A673 (cell line): ENCODE data around the gene DENND1A.

ENCODE experiments used
- EZH2 ChIP-seq: fragments of 200-600 bp; sonication (generic); IDR thresholded peaks from 2 replicates; pipeline ENCODE4 v1.6.1; 2017; ENCODE audit warnings: borderline replicate concordance, low read depth, mild to moderate bottlenecking, mixed read lengths, antibody characterized with exemption, low read length; ENCODE audit not compliant: poor library complexity, severe bottlenecking
- TF ChIP-seq, protein P1 (sequence below): fragments of 300-800, 200-600 bp; sonication (generic); conservative IDR thresholded peaks from 2 replicates; pipeline ENCODE4 v1.5.1; 2017; ENCODE audit warnings: low read depth, mild to moderate bottlenecking, antibody characterized with exemption, low read length, moderate library complexity, mixed read lengths

DNA sequence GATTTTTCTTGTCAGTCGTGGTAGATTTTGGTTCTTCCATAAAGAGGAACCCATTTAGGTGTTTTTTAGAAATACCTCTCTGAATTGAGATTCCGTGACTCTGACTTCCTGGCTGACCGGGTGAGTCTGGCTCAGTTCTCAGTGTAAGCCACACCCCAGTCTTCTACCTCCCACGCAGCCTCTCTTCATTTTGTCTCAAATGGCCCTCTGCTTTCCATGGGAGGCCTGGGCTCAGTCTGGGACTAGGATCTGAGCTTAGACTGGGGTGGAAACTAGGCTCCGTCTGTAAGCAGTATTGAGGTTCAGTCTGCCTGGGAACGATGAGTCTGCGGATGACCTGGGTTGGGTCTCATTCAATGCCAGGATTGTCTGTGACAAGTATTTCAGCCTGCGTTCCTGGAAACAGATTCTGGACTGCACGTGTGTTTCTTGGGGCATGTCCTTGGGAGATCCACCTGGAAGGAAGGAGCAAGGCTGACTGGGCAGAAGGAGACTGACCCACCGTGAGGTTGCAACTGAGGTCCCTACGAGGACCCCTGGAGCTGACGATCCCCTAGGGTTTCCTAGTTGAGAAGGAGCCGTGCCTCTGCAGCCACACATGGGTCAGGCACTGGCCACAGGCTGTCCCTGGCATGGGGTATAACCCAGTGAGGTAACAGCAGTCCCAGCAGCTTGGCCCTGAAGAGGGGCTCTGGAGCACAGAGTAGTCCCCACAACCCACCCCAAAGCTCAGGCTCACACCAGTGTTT is 586.3 kb downstream of the DENND1A start:
- TF ChIP-seq, protein P1, sequence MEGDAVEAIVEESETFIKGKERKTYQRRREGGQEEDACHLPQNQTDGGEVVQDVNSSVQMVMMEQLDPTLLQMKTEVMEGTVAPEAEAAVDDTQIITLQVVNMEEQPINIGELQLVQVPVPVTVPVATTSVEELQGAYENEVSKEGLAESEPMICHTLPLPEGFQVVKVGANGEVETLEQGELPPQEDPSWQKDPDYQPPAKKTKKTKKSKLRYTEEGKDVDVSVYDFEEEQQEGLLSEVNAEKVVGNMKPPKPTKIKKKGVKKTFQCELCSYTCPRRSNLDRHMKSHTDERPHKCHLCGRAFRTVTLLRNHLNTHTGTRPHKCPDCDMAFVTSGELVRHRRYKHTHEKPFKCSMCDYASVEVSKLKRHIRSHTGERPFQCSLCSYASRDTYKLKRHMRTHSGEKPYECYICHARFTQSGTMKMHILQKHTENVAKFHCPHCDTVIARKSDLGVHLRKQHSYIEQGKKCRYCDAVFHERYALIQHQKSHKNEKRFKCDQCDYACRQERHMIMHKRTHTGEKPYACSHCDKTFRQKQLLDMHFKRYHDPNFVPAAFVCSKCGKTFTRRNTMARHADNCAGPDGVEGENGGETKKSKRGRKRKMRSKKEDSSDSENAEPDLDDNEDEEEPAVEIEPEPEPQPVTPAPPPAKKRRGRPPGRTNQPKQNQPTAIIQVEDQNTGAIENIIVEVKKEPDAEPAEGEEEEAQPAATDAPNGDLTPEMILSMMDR: no peak
- no peak for TF ChIP-seq EZH2
